ENCODE data around the gene TMEM170B. TPM values are rescaled to one million over a fixed set of nuclear protein-coding genes. Genes with fewer than 3 reads are reported as not detected.

The TMEM170B gene
- total and polyA plus RNA-seq, 3 donors from 2014 or later, result 5.6 to 8.0 (median 6.5) TPM

DNA sequence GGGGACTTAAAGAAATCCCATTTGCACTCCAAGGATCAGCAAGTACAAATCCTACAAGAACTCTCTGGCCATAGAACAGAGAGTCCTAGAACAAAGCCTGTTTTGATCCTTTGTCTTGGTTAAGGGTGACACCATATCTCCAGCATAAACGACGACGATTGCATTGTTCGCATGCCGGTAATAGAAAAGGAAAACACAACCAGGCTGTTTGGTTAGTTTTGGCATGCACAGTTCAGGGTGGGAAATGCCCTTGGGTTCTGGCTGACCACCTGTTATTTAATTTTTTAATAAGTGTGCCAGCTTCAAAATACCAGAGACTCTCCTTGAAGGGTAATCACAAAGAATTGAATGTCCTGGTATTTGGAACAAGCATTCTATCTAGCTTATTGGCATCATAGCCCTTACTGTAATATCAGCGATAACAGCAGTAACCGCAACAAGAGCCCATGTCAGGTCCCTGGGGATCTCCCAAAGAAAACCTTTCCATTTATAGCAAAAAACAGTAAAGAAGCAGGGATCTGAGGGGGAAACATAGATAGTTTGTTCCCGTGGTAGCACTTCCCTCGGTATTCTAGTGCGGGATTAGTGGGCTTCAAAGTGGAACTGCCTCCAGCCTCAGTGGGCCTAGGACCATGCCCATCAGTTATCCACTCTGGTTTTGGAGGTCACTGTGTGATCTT, 77.1 kb downstream of the TMEM170B start:
- peak overlapping the region in 1 of 2 donors; percentile 41 for H3K27ac ChIP-seq
- intact Hi-C loops (cut with DNase I; ENCODE audit: low total_unique reads), result no loop called here
- whole genome bisulfite sequencing, 2 donors, result 56% methylated on average over 10 of the region's 10 CpGs
- H3K4me1 ChIP-seq, result peaks cover 8% of the 10 kb centered on the region
- no peaks in the 10 kb centered on the region for H3K9me3 ChIP-seq
- DNase-seq, result no peak
- no peaks in the 10 kb centered on the region for H3K36me3 ChIP-seq (ENCODE audit: low read depth, missing control alignments)
- no peak overlapping the region for H3K4me3 ChIP-seq
- TF ChIP-seq, protein P1, sequence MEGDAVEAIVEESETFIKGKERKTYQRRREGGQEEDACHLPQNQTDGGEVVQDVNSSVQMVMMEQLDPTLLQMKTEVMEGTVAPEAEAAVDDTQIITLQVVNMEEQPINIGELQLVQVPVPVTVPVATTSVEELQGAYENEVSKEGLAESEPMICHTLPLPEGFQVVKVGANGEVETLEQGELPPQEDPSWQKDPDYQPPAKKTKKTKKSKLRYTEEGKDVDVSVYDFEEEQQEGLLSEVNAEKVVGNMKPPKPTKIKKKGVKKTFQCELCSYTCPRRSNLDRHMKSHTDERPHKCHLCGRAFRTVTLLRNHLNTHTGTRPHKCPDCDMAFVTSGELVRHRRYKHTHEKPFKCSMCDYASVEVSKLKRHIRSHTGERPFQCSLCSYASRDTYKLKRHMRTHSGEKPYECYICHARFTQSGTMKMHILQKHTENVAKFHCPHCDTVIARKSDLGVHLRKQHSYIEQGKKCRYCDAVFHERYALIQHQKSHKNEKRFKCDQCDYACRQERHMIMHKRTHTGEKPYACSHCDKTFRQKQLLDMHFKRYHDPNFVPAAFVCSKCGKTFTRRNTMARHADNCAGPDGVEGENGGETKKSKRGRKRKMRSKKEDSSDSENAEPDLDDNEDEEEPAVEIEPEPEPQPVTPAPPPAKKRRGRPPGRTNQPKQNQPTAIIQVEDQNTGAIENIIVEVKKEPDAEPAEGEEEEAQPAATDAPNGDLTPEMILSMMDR (IDR thresholded peaks at IDR 0.05), result no peak
- no peak for TF ChIP-seq POLR2A (IDR thresholded peaks at IDR 0.05)
- H3K27me3 ChIP-seq, result no peaks in the 10 kb centered on the region

DNA sequence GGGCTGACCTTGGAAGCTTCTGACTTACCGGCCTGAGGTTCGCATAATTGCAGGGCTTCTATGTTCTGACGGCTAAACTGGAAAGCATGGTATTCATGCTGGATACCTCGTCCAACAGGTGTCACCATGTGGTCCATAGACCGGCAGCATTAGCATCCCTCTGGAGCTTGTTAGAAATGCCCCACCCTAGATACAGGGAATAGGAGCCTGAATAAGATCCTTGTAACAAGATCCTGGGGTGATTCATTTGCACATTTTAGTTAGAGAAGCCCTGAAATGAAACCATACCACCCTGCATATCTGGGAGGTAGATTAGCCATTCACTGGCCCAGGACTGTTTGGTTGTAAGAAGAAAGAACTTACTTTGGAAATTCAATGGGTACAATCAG, 77.7 kb downstream of the TMEM170B start:
- Histone ChIP-seq H3K36me3 (ENCODE audit: low read depth, missing control alignments) (no peaks in the 10 kb centered on the region), H3K9me3 (no peaks in the 10 kb centered on the region), H3K27me3 (no peaks in the 10 kb centered on the region), H3K4me1 (peaks cover 8% of the 10 kb centered on the region), H3K4me3 (no peak overlapping the region), H3K27ac (peak overlapping the region in 1 of 2 donors; percentile 20)
- intact Hi-C loops (cut with DNase I; ENCODE audit: low total_unique reads), result no loop called here
- no peak for DNase-seq
- WGBS, 2 donors, result 72 to 79% methylated on average over 5 of the region's 5 CpGs
- TF ChIP-seq POLR2A (IDR thresholded peaks at IDR 0.05), result no peak

DNA sequence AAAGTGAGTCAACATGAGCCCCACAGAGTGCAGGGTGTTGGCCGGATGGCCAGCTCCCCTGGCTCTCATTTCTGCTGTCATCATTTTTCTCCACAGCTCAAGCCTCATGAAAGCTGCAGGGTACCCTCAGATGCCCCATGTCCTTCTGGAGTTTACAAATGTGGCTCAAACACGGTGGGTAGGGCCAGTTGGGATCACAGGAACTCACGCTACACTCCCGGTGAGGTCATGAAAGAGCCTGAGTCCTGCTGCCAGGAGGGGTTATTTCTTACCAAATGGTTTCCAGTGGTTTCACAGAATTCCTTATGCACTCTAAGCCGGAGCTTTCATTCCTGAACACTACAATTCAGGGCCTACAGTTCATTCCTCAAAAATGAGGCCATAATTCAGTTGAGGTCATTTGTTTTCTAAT, 78.7 kb downstream of the TMEM170B start:
- whole genome bisulfite sequencing, 2 donors, result 82 to 83% methylated on average over 5 of the region's 5 CpGs
- no peak for DNase-seq
- Histone ChIP-seq H3K4me1 (peaks cover 8% of the 10 kb centered on the region), H3K4me3 (no peak overlapping the region), H3K27ac (no peak overlapping the region), H3K9me3 (no peaks in the 10 kb centered on the region), H3K27me3 (no peaks in the 10 kb centered on the region), H3K36me3 (ENCODE audit: low read depth, missing control alignments) (no peaks in the 10 kb centered on the region)
- TF ChIP-seq POLR2A (IDR thresholded peaks at IDR 0.05), result no peak
- TF ChIP-seq, protein P1 (IDR thresholded peaks at IDR 0.05), result no peak
- intact Hi-C loops (cut with DNase I; ENCODE audit: low total_unique reads), result no loop called here

DNA sequence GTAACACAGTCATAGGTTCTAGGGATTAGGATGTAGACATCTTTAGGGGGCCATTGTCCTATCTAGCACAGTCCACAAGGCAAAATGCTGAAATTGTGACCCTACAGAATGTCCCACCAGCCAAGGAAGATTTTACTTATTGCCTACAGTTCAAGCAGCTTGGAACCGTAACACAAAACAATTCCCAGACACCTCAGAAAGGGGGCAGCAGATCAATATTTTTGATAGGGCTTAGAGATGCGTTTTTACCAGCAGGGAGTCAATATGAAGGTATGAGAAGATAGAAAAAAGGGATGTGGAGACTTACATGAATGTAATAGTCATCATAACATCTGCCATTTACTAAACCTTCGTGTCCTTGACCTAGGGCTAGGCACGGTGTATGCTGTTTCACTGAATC, 81.0 kb downstream of the TMEM170B start:
- no peak for TF ChIP-seq POLR2A (IDR thresholded peaks at IDR 0.05)
- TF ChIP-seq, protein P1 (IDR thresholded peaks at IDR 0.05), result peak in 1 of 3 experiments; percentile 8
- Histone ChIP-seq H3K4me1 (peaks cover 8% of the 10 kb centered on the region), H3K36me3 (ENCODE audit: low read depth, missing control alignments) (no peaks in the 10 kb centered on the region), H3K9me3 (no peaks in the 10 kb centered on the region), H3K27me3 (no peaks in the 10 kb centered on the region), H3K4me3 (no peak overlapping the region), H3K27ac (no peak overlapping the region)
- WGBS, 2 donors, result 66 to 80% methylated on average over 4 of the region's 4 CpGs
- intact Hi-C loops (cut with DNase I; ENCODE audit: low total_unique reads), result no loop called here
- no peak for DNase-seq

DNA sequence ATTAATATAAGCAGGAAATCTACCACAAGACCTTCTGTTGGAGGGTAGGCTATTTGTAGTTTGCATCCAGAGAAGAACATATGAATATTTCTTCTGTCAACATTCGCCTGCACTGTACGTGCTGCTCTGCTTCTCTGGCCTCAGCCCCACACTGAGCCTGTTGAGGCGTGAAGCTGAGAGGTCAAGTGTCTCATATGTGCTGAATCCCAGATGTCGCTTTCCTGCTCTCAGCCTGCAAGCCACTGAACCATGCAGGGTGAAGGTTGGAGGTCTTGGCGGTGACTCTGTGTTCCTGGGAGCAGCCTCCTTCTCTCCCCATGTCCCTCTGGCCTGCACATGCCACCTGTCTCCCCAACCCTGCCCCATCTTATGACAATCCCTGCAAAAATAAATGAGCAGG, 83.6 kb downstream of the TMEM170B start:
- Histone ChIP-seq H3K9me3 (no peaks in the 10 kb centered on the region), H3K27me3 (no peaks in the 10 kb centered on the region), H3K36me3 (ENCODE audit: low read depth, missing control alignments) (no peaks in the 10 kb centered on the region), H3K27ac (no peak overlapping the region), H3K4me3 (no peak overlapping the region), H3K4me1 (no peaks in the 10 kb centered on the region)
- intact Hi-C loops (cut with DNase I; ENCODE audit: low total_unique reads), result no loop called here
- no peak for DNase-seq
- WGBS, 2 donors, result 65 to 78% methylated on average over 5 of the region's 5 CpGs
- TF ChIP-seq POLR2A (IDR thresholded peaks at IDR 0.05), result no peak
- TF ChIP-seq, protein P1 (IDR thresholded peaks at IDR 0.05), result no peak
